Right atrium auricular region (tissue), 2 donors: ENCODE measurements around the gene DCC. TPM values are rescaled to one million over a fixed set of nuclear protein-coding genes. Genes with fewer than 3 reads are reported as not detected.

Experiments used
- DNase-seq: peaks from one replicate; pipeline ENCODE4 v3.0.0-alpha.2; 2019; ENCODE audit warnings: low spot score
- H3K27ac ChIP-seq, 2 donors: fragments of 200-600 bp; sonication (generic); 1 replicate in 1 of 2; 2 replicates in 1 of 2; pipeline ENCODE4 v1.5.1; 2016 to 2019
- H3K27me3 ChIP-seq, 2 donors: fragments of 200-600 bp; sonication (generic); one replicate each; pipeline versions ENCODE4 v1.5.1 to v1.6.0; 2017 to 2019
- H3K36me3 ChIP-seq: fragments of 200-600 bp; sonication (generic); one replicate; pipeline ENCODE4 v1.5.1; 2016
- H3K4me1 ChIP-seq, 2 donors: fragments of 200-600 bp; sonication (generic); one replicate each; pipeline versions ENCODE4 v1.5.1 to v1.6.0; 2017 to 2019
- H3K4me3 ChIP-seq, 2 donors: fragments of 200-600 bp; sonication (generic); 1 replicate in 1 of 2; 2 replicates in 1 of 2; pipeline ENCODE4 v1.5.1; 2017 to 2019; ENCODE audit warnings: mild to moderate bottlenecking in 1 of 2, moderate library complexity in 1 of 2
- H3K9me3 ChIP-seq, 2 donors: fragments of 200-600 bp; sonication (generic); one replicate each; pipeline ENCODE4 v1.5.1; 2019
- total RNA-seq, 2 donors: library from RNA; depleted of rRNA; stranded (reverse); fragments of >200 nt; gene quantifications; one replicate each; pipeline ENCODE4 v1.1.0, GENCODE V29; 2016
- TF ChIP-seq, protein P1 (sequence below), 2 donors: fragments of 200-600 bp; sonication (generic); IDR thresholded peaks; one replicate each; pipeline ENCODE4 v1.5.1; 2019; ENCODE audit warnings: antibody characterized with exemption in 2 of 2

Gene DCC
- total RNA-seq, 2 donors from 2014 or later, result not detected

DNA sequence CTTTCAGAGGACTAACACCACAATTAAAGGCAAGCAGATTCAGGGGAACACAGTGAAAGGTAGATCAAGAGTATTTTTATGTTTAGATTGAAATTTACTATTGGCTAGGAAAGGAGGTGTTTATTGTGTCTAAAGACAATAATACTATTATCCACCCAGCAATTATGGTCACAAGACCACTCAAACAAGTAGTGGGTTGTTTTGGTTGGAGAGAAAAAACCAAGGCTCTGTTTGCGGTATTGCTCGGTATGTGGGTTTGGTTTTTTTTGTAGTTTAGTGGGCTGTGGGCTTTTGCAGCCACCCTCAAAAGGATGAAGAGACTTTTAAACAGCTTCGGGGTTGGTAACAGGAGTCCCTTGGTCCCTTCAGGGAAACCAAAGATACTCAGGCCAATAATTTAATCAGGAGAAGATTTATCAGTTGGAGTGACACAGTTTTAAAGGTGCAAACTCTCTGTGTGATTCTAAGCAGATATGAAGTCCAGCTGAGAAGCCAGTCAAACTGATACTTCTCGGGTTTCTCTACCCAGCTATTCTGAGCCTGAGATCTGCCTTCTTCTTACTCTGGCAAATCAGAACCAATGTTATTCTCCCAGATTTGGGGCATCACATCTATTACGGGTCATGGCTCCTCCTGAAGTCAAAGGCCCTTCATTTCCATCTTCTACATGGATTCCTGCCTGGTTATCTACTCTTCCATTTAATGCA is 55.3 kb downstream of the DCC start:
- TF ChIP-seq, protein P1, sequence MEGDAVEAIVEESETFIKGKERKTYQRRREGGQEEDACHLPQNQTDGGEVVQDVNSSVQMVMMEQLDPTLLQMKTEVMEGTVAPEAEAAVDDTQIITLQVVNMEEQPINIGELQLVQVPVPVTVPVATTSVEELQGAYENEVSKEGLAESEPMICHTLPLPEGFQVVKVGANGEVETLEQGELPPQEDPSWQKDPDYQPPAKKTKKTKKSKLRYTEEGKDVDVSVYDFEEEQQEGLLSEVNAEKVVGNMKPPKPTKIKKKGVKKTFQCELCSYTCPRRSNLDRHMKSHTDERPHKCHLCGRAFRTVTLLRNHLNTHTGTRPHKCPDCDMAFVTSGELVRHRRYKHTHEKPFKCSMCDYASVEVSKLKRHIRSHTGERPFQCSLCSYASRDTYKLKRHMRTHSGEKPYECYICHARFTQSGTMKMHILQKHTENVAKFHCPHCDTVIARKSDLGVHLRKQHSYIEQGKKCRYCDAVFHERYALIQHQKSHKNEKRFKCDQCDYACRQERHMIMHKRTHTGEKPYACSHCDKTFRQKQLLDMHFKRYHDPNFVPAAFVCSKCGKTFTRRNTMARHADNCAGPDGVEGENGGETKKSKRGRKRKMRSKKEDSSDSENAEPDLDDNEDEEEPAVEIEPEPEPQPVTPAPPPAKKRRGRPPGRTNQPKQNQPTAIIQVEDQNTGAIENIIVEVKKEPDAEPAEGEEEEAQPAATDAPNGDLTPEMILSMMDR (IDR thresholded peaks at IDR 0.05), result no peak
- no peaks in the 10 kb centered on the region for H3K36me3 ChIP-seq
- DNase-seq, result no peak
- no peaks in the 10 kb centered on the region for H3K4me1 ChIP-seq
- H3K27me3 ChIP-seq, result no peaks in the 10 kb centered on the region
- H3K27ac ChIP-seq, result no peak overlapping the region
- H3K4me3 ChIP-seq, result no peak overlapping the region
- no peaks in the 10 kb centered on the region for H3K9me3 ChIP-seq

DNA sequence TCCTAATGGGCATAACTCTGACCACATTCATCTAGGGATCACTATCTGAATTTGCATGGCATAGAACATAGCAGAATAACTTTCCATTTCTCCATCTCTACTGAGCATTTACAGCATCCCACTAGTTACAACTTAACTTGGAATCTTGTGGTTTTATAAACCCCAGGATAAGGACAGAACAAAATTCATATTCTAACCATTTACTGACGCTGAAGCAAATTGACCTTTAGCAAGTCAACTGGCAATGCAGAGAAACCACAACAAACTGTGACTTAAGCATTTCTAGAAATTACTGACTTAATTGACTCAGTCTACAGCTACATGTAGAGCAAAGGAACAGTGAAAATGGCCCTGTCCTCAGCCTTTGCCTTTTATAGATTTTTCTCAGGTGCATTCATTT is 61.2 kb downstream of the DCC start:
- TF ChIP-seq, protein P1 (IDR thresholded peaks at IDR 0.05), result no peak
- Histone ChIP-seq H3K4me1 (no peaks in the 10 kb centered on the region), H3K36me3 (no peaks in the 10 kb centered on the region), H3K4me3 (no peak overlapping the region), H3K9me3 (no peaks in the 10 kb centered on the region), H3K27me3 (no peaks in the 10 kb centered on the region), H3K27ac (no peak overlapping the region)
- no peak for DNase-seq

DNA sequence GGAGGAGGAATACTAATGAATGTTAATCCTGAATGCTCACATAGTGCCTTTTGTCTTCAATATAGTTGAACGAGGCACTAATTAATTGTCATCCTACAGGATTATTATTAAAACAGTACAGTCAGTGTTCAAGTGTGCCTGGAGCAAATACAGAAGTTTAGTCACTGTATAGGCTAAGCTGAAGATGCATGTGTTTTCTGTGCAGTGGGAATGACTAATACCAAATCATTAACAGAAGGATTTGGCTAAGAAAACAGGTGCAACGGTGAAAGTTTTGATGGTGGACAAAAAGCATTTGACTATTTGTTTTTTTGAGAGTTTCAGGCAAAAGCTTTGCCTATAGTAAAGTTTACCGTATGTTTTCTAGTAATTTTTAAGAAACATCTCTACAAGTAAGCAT is 62.8 kb downstream of the DCC start:
- TF ChIP-seq, protein P1 (IDR thresholded peaks at IDR 0.05), result no peak
- no peaks in the 10 kb centered on the region for H3K27me3 ChIP-seq
- H3K4me3 ChIP-seq, result no peak overlapping the region
- DNase-seq, result no peak
- no peaks in the 10 kb centered on the region for H3K36me3 ChIP-seq
- no peak overlapping the region for H3K27ac ChIP-seq
- no peaks in the 10 kb centered on the region for H3K4me1 ChIP-seq
- no peaks in the 10 kb centered on the region for H3K9me3 ChIP-seq

DNA sequence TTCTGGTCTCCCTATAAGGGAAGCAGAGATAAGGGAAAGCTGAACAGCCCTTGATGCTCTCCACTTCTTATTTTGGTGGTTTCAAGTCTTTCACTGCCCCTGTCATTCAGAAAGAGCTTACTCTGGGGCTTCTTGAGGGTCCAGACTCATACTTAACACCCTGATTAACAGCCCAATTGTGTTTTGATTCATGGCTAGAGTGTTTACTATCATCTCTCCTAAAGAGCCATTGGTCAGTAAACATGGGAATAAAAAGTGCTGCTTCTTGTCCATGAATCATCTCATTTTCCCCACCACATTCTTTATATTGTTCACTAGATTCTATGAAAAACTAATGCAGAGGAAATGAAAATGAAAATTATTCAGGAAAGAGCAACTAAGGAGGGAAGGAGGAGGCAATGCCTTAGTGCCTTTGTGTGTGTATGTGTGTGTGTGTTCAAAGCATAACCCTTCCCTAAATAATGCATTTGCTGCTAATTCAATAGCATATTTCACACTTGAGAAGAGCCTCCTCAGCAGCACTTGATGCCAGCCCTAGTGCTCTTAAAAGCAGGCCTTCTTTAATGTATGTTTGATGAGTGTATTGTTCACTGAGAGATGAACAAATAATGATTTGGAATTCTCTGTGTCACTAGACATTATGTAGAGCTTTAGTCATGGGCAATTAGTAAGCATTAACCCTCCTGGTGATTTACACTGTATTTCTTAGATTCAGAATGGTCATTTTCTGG is 63.5 kb downstream of the DCC start:
- no peak overlapping the region for H3K27ac ChIP-seq
- no peaks in the 10 kb centered on the region for H3K4me1 ChIP-seq
- H3K4me3 ChIP-seq, result no peak overlapping the region
- H3K9me3 ChIP-seq, result no peaks in the 10 kb centered on the region
- TF ChIP-seq, protein P1 (IDR thresholded peaks at IDR 0.05), result no peak
- no peaks in the 10 kb centered on the region for H3K27me3 ChIP-seq
- DNase-seq, result no peak
- no peaks in the 10 kb centered on the region for H3K36me3 ChIP-seq

DNA sequence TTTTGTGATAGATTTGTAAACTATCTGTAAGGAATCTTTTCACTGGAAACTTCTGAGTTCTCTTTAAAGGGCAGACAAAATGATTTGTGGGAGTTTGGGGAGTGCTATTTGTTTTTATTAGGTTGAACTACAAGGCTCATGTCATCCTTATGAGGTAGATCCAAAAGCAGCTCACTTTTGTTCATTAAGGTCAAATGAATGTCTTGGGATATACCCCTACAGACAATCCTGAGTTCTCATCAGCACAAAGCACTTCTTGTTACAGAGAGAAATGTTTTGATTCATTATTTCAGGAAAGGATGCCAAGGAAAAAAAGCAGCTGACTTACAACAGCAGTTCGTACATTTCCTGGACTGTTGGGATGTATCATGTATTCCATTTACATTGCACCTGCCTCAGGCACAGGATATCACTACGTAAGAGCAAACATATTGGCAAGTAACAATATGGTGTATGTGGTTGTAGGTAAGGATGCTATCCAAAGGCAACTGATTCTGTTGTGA is 68.9 kb downstream of the DCC start:
- TF ChIP-seq, protein P1 (IDR thresholded peaks at IDR 0.05), result no peak
- no peaks in the 10 kb centered on the region for H3K27me3 ChIP-seq
- no peaks in the 10 kb centered on the region for H3K36me3 ChIP-seq
- no peak overlapping the region for H3K4me3 ChIP-seq
- no peak for DNase-seq
- no peaks in the 10 kb centered on the region for H3K4me1 ChIP-seq
- no peak overlapping the region for H3K27ac ChIP-seq
- no peaks in the 10 kb centered on the region for H3K9me3 ChIP-seq
